ENCODE measurements around the gene GPATCH3.

Gene GPATCH3

DNA sequence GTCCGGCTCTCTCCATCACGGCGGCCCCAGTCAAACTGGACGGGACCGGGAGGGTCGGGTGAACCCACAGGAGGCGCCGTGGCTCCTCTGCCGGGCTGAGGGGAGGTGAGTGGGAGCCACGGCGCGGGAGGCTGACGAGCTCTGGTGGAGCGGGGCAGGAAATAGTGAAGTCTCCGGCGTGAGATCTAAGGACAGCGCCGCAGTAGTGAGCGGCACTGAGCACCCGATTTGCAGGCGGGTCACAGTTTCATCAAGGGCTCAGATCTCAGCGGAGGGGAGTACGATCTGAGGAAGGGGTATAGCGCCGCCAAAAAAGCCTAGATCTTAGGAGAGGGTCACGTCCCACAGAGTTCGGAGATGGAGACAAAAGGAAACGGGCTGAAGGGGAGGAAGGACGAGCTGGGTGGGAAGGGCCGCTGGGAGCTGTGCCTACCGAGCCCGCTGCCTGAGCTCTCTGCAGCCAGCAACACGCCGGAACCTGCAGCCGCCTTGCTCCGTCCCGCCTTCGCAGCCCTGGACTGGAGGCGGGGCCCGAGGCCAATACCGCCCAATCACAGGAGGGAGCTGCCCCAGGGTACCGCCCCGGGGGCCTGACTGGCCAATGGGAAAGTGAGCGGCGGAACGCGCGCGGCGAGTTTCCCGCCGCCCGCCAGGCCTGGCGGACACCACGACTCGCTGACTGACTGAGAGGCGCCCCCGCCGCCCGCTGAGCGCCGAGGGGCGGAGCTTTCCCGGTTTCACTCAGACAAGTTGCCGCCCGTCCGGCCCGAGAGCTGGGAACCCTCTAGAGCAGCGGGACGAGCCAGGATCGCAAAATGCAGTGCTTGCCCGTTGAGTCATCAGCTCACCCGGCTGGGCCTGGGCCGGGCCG is 35.4 kb downstream of the GPATCH3 start:
- in situ Hi-C loops (cut with HindIII; ENCODE audit: low sequenced_read_pairs), result no loop called here
- H3K4me3 ChIP-seq (ENCODE audit: low read depth, low read length), result peak overlapping the region; percentile 64
- peak; percentile 99 for DNase-seq (ENCODE audit: low read depth, low spot score)
- TF ChIP-seq, protein P1, sequence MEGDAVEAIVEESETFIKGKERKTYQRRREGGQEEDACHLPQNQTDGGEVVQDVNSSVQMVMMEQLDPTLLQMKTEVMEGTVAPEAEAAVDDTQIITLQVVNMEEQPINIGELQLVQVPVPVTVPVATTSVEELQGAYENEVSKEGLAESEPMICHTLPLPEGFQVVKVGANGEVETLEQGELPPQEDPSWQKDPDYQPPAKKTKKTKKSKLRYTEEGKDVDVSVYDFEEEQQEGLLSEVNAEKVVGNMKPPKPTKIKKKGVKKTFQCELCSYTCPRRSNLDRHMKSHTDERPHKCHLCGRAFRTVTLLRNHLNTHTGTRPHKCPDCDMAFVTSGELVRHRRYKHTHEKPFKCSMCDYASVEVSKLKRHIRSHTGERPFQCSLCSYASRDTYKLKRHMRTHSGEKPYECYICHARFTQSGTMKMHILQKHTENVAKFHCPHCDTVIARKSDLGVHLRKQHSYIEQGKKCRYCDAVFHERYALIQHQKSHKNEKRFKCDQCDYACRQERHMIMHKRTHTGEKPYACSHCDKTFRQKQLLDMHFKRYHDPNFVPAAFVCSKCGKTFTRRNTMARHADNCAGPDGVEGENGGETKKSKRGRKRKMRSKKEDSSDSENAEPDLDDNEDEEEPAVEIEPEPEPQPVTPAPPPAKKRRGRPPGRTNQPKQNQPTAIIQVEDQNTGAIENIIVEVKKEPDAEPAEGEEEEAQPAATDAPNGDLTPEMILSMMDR (IDR thresholded peaks at IDR 0.05; ENCODE audit: low read depth, low read length), result peak; percentile 4

GRCh38 chr1:26863685-26864077 is 36.6 kb downstream of the GPATCH3 start:
- no peak for DNase-seq (ENCODE audit: low read depth, low spot score)
- in situ Hi-C loops (cut with HindIII; ENCODE audit: low sequenced_read_pairs), result no loop called here
- no peak overlapping the region for H3K4me3 ChIP-seq (ENCODE audit: low read depth, low read length)
- TF ChIP-seq, protein P1 (IDR thresholded peaks at IDR 0.05; ENCODE audit: low read depth, low read length), result no peak

- no peak for DNase-seq (ENCODE audit: low read depth, low spot score)
- in situ Hi-C loops (cut with HindIII; ENCODE audit: low sequenced_read_pairs), result no loop called here
- TF ChIP-seq, protein P1 (IDR thresholded peaks at IDR 0.05; ENCODE audit: low read depth, low read length), result peak; percentile 30
- H3K4me3 ChIP-seq (ENCODE audit: low read depth, low read length), result no peak within 1 kb of the TSS
These were observed 37.2 kb downstream of the GPATCH3 start, which contains the start of gene SFN for GRCh38 chr1:26862781-26863684. Gene SFN, plus strand, starts transcription at chr1:26863149. Its CDS starts 64 bp downstream, at chr1:26863213.

GRCh38 chr1:26861889-26862378 is 38.3 kb downstream of the GPATCH3 start:
- in situ Hi-C loops (cut with HindIII; ENCODE audit: low sequenced_read_pairs), result no loop called here
- no peak overlapping the region for H3K4me3 ChIP-seq (ENCODE audit: low read depth, low read length)
- no peak for DNase-seq (ENCODE audit: low read depth, low spot score)
- TF ChIP-seq, protein P1 (IDR thresholded peaks at IDR 0.05; ENCODE audit: low read depth, low read length), result no peak

DNA sequence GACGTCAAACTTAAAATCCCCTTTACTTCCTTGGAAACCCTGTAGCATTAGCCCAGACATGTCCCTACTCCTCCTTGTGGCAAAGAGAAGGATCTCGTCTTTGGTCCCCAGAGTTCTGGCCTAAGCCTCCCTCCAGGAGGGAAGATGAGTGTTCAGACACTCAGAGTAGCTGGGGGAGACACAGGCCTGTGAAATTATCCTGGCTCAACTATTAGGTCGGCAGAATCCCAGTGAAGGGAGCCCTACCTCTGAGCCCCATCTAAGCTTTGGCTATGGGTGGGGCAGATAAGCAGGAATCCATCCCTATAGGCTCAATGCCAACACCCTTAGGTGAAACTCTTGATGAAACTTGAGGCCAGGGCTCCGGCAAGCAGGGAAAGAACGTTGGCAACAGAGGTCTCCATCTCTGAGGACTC is 39.0 kb downstream of the GPATCH3 start:
- no peak overlapping the region for H3K4me3 ChIP-seq (ENCODE audit: low read depth, low read length)
- in situ Hi-C loops (cut with HindIII; ENCODE audit: low sequenced_read_pairs), result no loop called here
- DNase-seq (ENCODE audit: low read depth, low spot score), result peak; percentile 47
- TF ChIP-seq, protein P1 (IDR thresholded peaks at IDR 0.05; ENCODE audit: low read depth, low read length), result peak; percentile 46

GRCh38 chr1:26858891-26859640 is 41.2 kb downstream of the GPATCH3 start:
- TF ChIP-seq, protein P1 (IDR thresholded peaks at IDR 0.05; ENCODE audit: low read depth, low read length), result no peak
- DNase-seq (ENCODE audit: low read depth, low spot score), result no peak
- H3K4me3 ChIP-seq (ENCODE audit: low read depth, low read length), result no peak overlapping the region
- in situ Hi-C loops (cut with HindIII; ENCODE audit: low sequenced_read_pairs), result no loop called here
